NCI-H460 (cell line): Measurements from ENCODE around the gene PCNX1. TPM values are rescaled to one million over a fixed set of nuclear protein-coding genes. Genes with fewer than 3 reads are reported as not detected.
"Not testable (repeated sequence)": the region's sequence is repeated elsewhere in the genome, so short reads cannot be mapped to it uniquely, and the experiment has no call there.

Experiments
- DNase-seq: peaks from one replicate; pipeline ENCODE4 v3.0.0-alpha.2; 2016; ENCODE audit warnings: low read depth; ENCODE audit errors: extremely low read depth
- small RNA-seq, 2 experiments: library from RNA; depleted of rRNA; stranded (forward); fragments of <200 nt; gene quantifications; one replicate each; pipeline ENCODE3, GENCODE V24; 2014
- total RNA-seq: library from RNA; depleted of rRNA; stranded (reverse); fragments of >200 nt; shearing (Covaris generic); gene quantifications from 2 replicates; pipeline ENCODE4 v1.2.3, GENCODE V29; 2014; rRNA removed

Gene PCNX1
- total RNA-seq, 1 experiment from 2014 or later: 32.6 TPM

GRCh38 chr14:71140157-71140556, 232.9 kb downstream of the PCNX1 start:
- DNase-seq: no peak

GRCh38 chr14:71141701-71142374, 234.6 kb downstream of the PCNX1 start:
- no peak for DNase-seq

GRCh38 chr14:71142375-71143038, 235.2 kb downstream of the PCNX1 start:
- DNase-seq: no peak

- DNase-seq: no peak
These were observed 236.4 kb downstream of the PCNX1 start for GRCh38 chr14:71143381-71144290.

GRCh38 chr14:71147335-71147734, 240.1 kb downstream of the PCNX1 start:
- DNase-seq: not testable (repeated sequence)

GRCh38 chr14:71148627-71149026, 241.4 kb downstream of the PCNX1 start:
- no peak for DNase-seq

GRCh38 chr14:71150737-71151136, 243.5 kb downstream of the PCNX1 start:
- no peak for DNase-seq

GRCh38 chr14:71155743-71156142, 248.5 kb downstream of the PCNX1 start:
- no peak for DNase-seq

- no peak for DNase-seq
These were observed 256.0 kb downstream of the PCNX1 start for GRCh38 chr14:71163050-71163841.

- no peak for DNase-seq
These were observed 256.8 kb downstream of the PCNX1 start for GRCh38 chr14:71163842-71164629.

Small RNA genes within 50 kb of the gene (small RNA-seq; reads per million reads assigned to genes)
- gene AC005230.1 (0 reads per million in 2 experiments), gene GTF3AP2 (0 reads per million in 2 experiments)

Other genes with a start within 250 kb of the PCNX1 start
- 0.55 and 0.84 TPM in 2 replicates for gene MAP3K9, start 97.9 kb upstream of the PCNX1 start, total RNA-seq